ENCODE results near the gene PTPN21.
"Not testable (repeated sequence)": the region's sequence is repeated elsewhere in the genome, so short reads cannot be mapped to it uniquely, and the experiment has no call there.

The PTPN21 gene

DNA sequence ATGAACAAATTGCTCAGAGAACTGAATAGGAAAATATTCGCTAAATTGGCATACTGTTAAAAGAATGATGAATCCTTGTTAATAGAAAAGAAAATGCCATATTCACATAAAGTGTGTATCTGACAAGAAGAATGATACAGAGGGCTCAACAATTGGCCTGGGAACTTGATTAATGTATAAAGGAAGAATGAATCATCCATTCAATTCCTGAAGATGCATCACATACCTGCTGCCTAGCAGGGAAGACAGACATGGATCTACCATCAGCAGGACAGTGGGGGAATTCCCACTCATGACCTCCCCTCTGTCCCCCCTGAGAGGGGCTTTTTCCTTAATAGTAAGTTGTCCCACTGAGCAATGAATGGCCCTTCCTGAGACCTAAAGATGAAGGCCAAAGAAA lies 13.5 kb downstream of the PTPN21 start:
- no peaks in the 10 kb centered on the region for H3K27me3 ChIP-seq (ENCODE audit: control insufficient read depth, insufficient read depth, low read length)
- H3K27ac ChIP-seq (ENCODE audit: low read length): no peak overlapping the region
- H3K4me3 ChIP-seq (ENCODE audit: low read length): no peak overlapping the region
- no peaks in the 10 kb centered on the region for H3K36me3 ChIP-seq (ENCODE audit: control insufficient read depth, insufficient read depth, low read length)
- H3K9me3 ChIP-seq (ENCODE audit: control insufficient read depth, insufficient read depth, low read length): no peaks in the 10 kb centered on the region
- H3K4me1 ChIP-seq (ENCODE audit: control insufficient read depth, insufficient read depth, low read length): no peaks in the 10 kb centered on the region
- no peak for DNase-seq (ENCODE audit: low read depth, low spot score)
- no CpG with 5 or more reads among the region's 1 CpG for WGBS (ENCODE audit: insufficient coverage, insufficient read length)

DNA sequence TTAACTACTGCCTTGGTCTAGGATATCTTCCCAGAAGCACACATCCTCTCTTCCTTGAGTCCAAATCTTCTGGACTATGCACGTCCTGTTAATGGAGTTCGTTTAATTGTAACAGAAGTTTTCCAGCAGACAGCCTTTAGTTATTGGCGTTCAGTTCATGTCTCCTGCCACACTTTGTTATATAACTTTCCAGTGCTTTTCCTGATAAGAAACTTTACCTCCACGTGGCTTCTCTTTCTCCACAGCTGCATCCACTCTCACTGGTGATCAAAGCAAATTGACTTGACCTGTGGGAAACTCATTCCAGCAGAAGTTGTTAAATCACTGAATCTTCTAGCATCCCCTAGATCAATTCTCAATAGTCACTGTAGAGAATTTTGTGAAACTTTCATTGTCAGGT lies 19.0 kb downstream of the PTPN21 start:
- no peak for DNase-seq (ENCODE audit: low read depth, low spot score)
- Histone ChIP-seq H3K36me3 (ENCODE audit: control insufficient read depth, insufficient read depth, low read length) (no peaks in the 10 kb centered on the region; the same call in 1 of the 2 replicates), H3K4me1 (ENCODE audit: control insufficient read depth, insufficient read depth, low read length) (peaks cover 2% of the 10 kb centered on the region; the same call in 1 of the 2 replicates), H3K27ac (ENCODE audit: low read length) (no peak overlapping the region), H3K27me3 (ENCODE audit: control insufficient read depth, insufficient read depth, low read length) (no peaks in the 10 kb centered on the region), H3K4me3 (ENCODE audit: low read length) (no peak overlapping the region), H3K9me3 (ENCODE audit: control insufficient read depth, insufficient read depth, low read length) (no peaks in the 10 kb centered on the region)
- no CpG with 5 or more reads among the region's 4 CpGs for WGBS (ENCODE audit: insufficient coverage, insufficient read length)

DNA sequence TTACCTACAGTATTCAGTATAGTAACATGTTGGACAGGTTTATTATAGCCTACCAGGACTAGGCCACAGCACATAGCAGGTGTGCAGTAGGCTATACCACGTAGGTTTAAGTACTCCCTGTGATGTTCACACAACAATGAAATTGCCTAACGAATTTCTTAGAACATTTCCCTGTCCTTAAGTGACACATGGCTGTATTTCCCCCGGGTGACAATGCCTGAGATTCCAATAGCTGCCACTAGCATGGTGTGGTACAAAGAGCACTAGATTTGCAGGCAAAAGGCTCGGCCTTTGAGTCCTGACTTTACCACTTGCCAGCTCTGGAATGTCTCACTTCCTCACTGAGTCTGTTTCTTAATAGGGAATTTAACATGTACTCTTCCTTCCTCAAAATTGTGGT lies 19.7 kb downstream of the PTPN21 start:
- Histone ChIP-seq H3K9me3 (ENCODE audit: control insufficient read depth, insufficient read depth, low read length) (no peaks in the 10 kb centered on the region), H3K27ac (ENCODE audit: low read length) (no peak overlapping the region), H3K4me1 (ENCODE audit: control insufficient read depth, insufficient read depth, low read length) (peaks cover 2% of the 10 kb centered on the region; the same call in 1 of the 2 replicates), H3K27me3 (ENCODE audit: control insufficient read depth, insufficient read depth, low read length) (no peaks in the 10 kb centered on the region), H3K4me3 (ENCODE audit: low read length) (no peak overlapping the region), H3K36me3 (ENCODE audit: control insufficient read depth, insufficient read depth, low read length) (no peaks in the 10 kb centered on the region; the same call in 1 of the 2 replicates)
- no peak for DNase-seq (ENCODE audit: low read depth, low spot score)
- no CpG with 5 or more reads among the region's 4 CpGs for WGBS (ENCODE audit: insufficient coverage, insufficient read length)

DNA sequence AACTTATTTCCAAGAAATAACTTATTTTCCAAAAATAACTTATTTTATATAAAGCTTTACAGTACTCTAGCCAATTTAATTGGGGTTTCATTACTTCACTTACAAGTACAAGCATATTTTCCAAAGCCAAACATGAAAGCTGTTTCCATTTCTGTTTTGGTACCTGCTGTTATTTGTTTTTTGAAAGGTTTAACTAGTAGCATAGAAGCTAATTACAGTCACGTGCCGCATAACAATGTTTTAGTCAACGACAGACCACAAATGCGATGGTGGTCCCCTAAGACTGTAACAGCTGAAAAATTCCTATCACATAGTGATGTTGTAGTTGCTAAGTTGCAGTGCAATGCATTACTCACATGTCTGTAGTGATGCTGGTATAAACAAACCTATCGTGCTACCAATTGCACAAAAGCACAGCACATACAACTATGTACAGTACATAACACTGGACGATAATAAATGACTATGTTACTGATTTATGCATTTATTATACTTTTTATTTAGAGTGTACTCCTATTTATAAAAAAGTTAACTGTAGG lies 21.7 kb downstream of the PTPN21 start:
- Histone ChIP-seq H3K27ac (ENCODE audit: low read length) (no peak overlapping the region), H3K27me3 (ENCODE audit: control insufficient read depth, insufficient read depth, low read length) (no peaks in the 10 kb centered on the region), H3K4me1 (ENCODE audit: control insufficient read depth, insufficient read depth, low read length) (peaks cover 2% of the 10 kb centered on the region; the same call in 1 of the 2 replicates), H3K36me3 (ENCODE audit: control insufficient read depth, insufficient read depth, low read length) (no peaks in the 10 kb centered on the region; the same call in 1 of the 2 replicates), H3K4me3 (ENCODE audit: low read length) (no peak overlapping the region), H3K9me3 (ENCODE audit: control insufficient read depth, insufficient read depth, low read length) (no peaks in the 10 kb centered on the region)
- WGBS (ENCODE audit: insufficient coverage, insufficient read length): no CpG with 5 or more reads among the region's 6 CpGs
- DNase-seq (ENCODE audit: low read depth, low spot score): no peak

DNA sequence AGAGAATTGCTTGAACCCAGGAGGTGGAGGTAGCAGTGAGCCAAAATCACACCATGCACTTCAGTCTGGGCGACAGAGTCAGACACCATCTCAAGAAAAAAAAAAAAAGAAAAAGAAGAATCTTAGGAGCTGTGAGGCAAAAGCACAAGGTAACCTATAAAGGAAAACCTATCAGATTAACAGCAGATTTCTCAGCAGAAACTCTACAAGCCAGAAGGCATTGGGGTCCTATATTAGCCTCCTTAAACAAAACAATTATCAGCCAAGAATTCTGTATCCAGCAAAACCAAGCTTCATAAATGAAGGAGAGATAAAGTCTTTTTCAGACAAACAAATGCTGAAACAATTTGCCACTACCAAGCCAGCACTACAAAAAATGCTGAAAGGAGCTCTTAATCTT lies 24.9 kb downstream of the PTPN21 start:
- not testable (repeated sequence) for H3K9me3 ChIP-seq (ENCODE audit: control insufficient read depth, insufficient read depth, low read length); H3K4me1 ChIP-seq (ENCODE audit: control insufficient read depth, insufficient read depth, low read length)
- no CpG with 5 or more reads among the region's 1 CpG for WGBS (ENCODE audit: insufficient coverage, insufficient read length)

DNA sequence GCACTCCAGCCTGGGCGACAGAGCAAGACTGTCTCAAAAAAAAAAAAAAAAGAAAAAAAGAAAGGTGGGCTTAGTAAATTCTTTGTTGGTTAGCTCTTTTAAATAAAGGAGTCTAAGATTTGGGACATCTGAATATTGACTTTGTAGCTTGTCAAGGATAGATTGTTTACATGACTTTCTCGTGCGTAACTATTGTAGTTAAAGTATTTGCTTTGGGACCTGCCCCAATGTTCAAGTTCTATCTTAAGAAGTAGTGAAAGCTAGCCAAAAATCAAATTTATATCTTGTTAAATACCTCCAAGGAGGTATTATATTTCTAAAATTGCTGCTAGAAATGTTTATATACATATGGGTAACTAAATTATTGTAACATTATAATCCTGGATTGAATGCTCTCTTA lies 32.4 kb downstream of the PTPN21 start:
- H3K9me3 ChIP-seq (ENCODE audit: control insufficient read depth, insufficient read depth, low read length): no peaks in the 10 kb centered on the region
- no peaks in the 10 kb centered on the region for H3K36me3 ChIP-seq (ENCODE audit: control insufficient read depth, insufficient read depth, low read length)
- no peaks in the 10 kb centered on the region; the same call in 1 of the 2 replicates for H3K27me3 ChIP-seq (ENCODE audit: control insufficient read depth, insufficient read depth, low read length)
- no peak for DNase-seq (ENCODE audit: low read depth, low spot score)
- H3K4me1 ChIP-seq (ENCODE audit: control insufficient read depth, insufficient read depth, low read length): no peaks in the 10 kb centered on the region
- WGBS (ENCODE audit: insufficient coverage, insufficient read length): no CpG with 5 or more reads among the region's 3 CpGs
- H3K27ac ChIP-seq (ENCODE audit: low read length): no peak overlapping the region
- no peak overlapping the region for H3K4me3 ChIP-seq (ENCODE audit: low read length)

More for the DNA sequence above, 24.9 kb downstream of the PTPN21 start:
- not testable (repeated sequence) for DNase-seq (ENCODE audit: low read depth, low spot score); H3K27me3 ChIP-seq (ENCODE audit: control insufficient read depth, insufficient read depth, low read length); H3K27ac ChIP-seq (ENCODE audit: low read length); H3K36me3 ChIP-seq (ENCODE audit: control insufficient read depth, insufficient read depth, low read length); H3K4me3 ChIP-seq (ENCODE audit: low read length)

DNA sequence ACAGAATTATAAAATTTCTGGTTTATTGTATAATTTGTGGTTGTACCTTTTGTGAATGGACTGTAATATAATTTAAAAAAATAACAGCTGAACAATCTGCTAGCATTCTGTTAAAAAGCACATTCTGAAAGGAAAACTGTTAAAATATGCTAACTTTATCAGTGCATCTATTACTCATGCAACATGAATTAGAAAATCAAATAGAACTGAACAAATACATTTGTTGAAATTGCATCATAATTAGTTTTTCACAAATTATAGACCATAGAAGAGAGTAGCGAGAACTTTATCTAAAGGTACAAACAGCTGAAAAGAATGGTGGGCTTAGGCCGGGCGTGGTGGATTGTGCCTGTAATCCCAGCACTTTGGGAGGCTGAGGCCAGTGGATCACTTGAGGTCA lies 33.0 kb downstream of the PTPN21 start:
- H3K36me3 ChIP-seq (ENCODE audit: control insufficient read depth, insufficient read depth, low read length): no peaks in the 10 kb centered on the region
- no peak overlapping the region for H3K4me3 ChIP-seq (ENCODE audit: low read length)
- no peak for DNase-seq (ENCODE audit: low read depth, low spot score)
- H3K4me1 ChIP-seq (ENCODE audit: control insufficient read depth, insufficient read depth, low read length): no peaks in the 10 kb centered on the region
- no peak overlapping the region for H3K27ac ChIP-seq (ENCODE audit: low read length)
- WGBS (ENCODE audit: insufficient coverage, insufficient read length): no CpG with 5 or more reads among the region's 3 CpGs
- H3K9me3 ChIP-seq (ENCODE audit: control insufficient read depth, insufficient read depth, low read length): no peaks in the 10 kb centered on the region
- no peaks in the 10 kb centered on the region; the same call in 1 of the 2 replicates for H3K27me3 ChIP-seq (ENCODE audit: control insufficient read depth, insufficient read depth, low read length)

DNA sequence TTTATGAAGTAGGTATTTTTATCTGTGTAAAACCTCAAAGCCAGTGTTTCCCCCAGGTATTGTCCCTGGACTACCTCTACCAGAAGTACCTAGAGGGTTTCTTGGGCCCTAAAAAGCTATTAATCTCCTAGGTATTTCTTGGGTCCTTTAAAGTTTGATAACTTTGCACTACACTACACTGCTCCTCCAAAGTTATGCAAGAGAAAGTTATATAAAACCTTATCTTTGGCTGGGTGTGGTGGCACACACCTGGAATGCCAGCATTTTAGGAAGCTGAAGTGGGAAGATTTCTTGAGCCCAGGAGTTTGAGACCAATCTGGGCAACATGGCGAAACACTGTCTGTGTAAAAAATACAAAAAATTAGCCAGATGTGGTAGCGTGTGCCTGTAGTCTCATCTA lies 34.9 kb downstream of the PTPN21 start:
- Histone ChIP-seq H3K27ac (ENCODE audit: low read length) (no peak overlapping the region), H3K4me3 (ENCODE audit: low read length) (no peak overlapping the region), H3K9me3 (ENCODE audit: control insufficient read depth, insufficient read depth, low read length) (no peaks in the 10 kb centered on the region), H3K36me3 (ENCODE audit: control insufficient read depth, insufficient read depth, low read length) (no peaks in the 10 kb centered on the region), H3K4me1 (ENCODE audit: control insufficient read depth, insufficient read depth, low read length) (no peaks in the 10 kb centered on the region), H3K27me3 (ENCODE audit: control insufficient read depth, insufficient read depth, low read length) (no peaks in the 10 kb centered on the region; the same call in 1 of the 2 replicates)
- no peak for DNase-seq (ENCODE audit: low read depth, low spot score)
- no CpG with 5 or more reads among the region's 2 CpGs for WGBS (ENCODE audit: insufficient coverage, insufficient read length)

DNA sequence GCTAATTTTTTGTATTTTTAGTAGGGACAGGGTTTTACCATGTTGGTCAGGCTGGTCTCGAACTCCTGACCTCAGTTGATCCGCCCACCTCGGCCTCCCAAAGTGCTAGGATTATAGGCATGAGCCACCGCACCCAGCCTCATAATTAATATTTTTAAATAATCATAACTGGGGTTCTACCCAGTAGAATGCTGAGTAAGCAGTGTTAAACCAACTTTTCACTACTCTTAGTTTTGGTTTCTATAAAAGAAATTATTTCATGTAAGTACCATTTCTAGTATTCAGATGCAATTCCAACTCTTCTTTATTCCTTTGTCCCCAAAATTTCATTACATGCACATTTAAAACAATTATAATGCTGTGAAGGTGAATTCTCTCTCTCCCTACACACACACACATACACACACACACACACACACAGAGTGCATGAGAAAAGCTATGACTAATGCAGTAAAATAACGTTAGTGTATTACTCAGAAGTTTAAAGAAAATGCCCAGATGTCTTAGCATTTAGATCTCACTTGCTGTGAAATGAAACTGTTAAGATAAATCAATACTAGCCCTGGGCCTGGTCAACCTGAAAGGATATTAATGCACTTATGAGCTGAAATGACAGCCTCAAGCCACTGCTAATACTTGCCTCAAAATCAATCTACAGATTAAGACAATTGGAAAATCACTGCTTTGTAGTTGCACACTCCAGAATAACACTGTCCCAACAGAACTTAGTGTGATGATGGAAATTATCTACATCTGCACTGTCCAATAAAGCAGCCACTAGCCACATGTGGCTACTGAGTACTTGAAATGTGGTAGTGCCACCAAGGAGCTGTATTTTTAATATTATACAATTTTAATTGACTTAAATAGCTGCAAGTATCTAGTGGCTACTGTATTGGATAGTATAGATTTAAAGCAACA lies 36.0 kb downstream of the PTPN21 start:
- no CpG with 5 or more reads among the region's 5 CpGs for WGBS (ENCODE audit: insufficient coverage, insufficient read length)
- no peak overlapping the region for H3K4me3 ChIP-seq (ENCODE audit: low read length)
- no peak for DNase-seq (ENCODE audit: low read depth, low spot score)

DNA sequence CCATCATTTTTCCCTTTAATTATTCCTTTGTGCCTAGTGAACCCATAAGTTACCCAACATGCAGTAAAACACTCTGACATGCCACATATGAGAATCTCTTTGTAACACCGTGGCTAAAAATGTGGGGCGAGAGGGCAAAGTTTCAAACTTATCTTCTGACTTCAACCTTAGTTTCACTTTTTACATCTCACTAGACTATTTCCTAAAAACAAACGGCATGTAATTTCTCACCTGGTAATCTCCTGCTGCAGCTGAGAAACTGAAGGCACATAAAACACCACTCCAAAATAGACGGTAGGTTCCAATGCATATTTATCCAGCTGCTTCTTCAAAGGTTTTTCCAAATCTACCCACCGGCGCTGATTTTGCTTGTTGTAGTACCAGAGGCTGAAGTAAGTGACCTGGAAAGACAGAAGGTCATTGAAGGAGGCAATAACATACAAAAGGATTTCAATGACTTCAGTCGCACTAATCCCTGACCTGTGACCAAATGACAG lies 37.9 kb downstream of the PTPN21 start:
- Histone ChIP-seq H3K27me3 (ENCODE audit: control insufficient read depth, insufficient read depth, low read length) (no peaks in the 10 kb centered on the region), H3K27ac (ENCODE audit: low read length) (no peak overlapping the region), H3K36me3 (ENCODE audit: control insufficient read depth, insufficient read depth, low read length) (no peaks in the 10 kb centered on the region), H3K4me3 (ENCODE audit: low read length) (no peak overlapping the region), H3K4me1 (ENCODE audit: control insufficient read depth, insufficient read depth, low read length) (no peaks in the 10 kb centered on the region), H3K9me3 (ENCODE audit: control insufficient read depth, insufficient read depth, low read length) (no peaks in the 10 kb centered on the region)
- WGBS (ENCODE audit: insufficient coverage, insufficient read length): no CpG with 5 or more reads among the region's 7 CpGs
- DNase-seq (ENCODE audit: low read depth, low spot score): no peak

More for the DNA sequence above, 36.0 kb downstream of the PTPN21 start:
- Histone ChIP-seq H3K36me3 (ENCODE audit: control insufficient read depth, insufficient read depth, low read length) (no peaks in the 10 kb centered on the region), H3K4me1 (ENCODE audit: control insufficient read depth, insufficient read depth, low read length) (no peaks in the 10 kb centered on the region), H3K9me3 (ENCODE audit: control insufficient read depth, insufficient read depth, low read length) (no peaks in the 10 kb centered on the region), H3K27ac (ENCODE audit: low read length) (no peak overlapping the region), H3K27me3 (ENCODE audit: control insufficient read depth, insufficient read depth, low read length) (no peaks in the 10 kb centered on the region)
